ENCODE data around the gene TESK1.
A peak's percentile ranks its signal among the peaks of the same experiment; 100 is the strongest.

TESK1 gene

DNA sequence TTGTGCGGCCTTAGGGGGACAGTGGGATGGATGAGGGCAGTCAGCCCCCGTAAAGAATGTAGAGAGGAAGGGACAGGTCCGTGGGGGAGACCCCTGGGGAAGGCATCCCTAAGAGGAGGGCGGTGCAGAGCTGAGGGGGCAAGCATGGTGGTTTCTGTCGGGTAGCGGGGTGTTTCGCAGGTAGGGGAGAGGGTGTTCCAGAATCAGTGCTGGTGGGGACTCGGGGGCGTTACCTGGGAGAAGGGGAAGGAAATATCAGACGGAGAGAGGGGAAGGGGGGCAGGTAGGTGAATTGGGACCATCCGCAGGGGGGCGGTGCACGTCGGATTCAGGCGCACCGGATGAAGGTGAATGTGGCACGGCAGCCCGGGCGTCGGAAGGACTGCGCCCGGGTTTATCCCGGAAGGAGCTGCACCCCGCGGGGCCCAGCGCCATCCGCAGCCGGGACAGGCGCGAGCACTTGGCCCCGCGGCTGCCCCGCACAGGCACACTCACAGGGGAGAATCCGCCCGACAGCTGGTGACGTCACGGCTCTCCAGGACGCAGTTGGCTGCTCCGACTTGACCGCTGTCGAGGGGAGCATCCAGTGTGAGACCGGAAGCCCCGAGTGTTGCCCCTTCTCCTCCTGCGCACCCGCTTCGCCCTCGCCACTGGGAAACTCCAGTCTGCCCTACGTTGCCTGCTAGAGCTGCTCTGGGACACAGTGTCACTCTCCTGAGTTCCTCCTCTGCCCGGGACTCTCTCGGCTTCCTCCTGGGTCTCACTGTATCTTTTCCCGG, 11.8 kb downstream of the TESK1 start:
- DNase-seq (ENCODE audit: extremely low read depth, insufficient read length) = peak; percentile 82
- TF ChIP-seq, protein P1, sequence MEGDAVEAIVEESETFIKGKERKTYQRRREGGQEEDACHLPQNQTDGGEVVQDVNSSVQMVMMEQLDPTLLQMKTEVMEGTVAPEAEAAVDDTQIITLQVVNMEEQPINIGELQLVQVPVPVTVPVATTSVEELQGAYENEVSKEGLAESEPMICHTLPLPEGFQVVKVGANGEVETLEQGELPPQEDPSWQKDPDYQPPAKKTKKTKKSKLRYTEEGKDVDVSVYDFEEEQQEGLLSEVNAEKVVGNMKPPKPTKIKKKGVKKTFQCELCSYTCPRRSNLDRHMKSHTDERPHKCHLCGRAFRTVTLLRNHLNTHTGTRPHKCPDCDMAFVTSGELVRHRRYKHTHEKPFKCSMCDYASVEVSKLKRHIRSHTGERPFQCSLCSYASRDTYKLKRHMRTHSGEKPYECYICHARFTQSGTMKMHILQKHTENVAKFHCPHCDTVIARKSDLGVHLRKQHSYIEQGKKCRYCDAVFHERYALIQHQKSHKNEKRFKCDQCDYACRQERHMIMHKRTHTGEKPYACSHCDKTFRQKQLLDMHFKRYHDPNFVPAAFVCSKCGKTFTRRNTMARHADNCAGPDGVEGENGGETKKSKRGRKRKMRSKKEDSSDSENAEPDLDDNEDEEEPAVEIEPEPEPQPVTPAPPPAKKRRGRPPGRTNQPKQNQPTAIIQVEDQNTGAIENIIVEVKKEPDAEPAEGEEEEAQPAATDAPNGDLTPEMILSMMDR (IDR thresholded peaks at IDR 0.05; ENCODE audit: insufficient read depth, low read length, poor library complexity, severe bottlenecking) = peak; percentile 43
- no peaks in the 10 kb centered on the region for H3K27me3 ChIP-seq (replicated peaks; ENCODE audit: control insufficient read depth, insufficient read depth, low read length)
- peak overlapping the region; percentile 43 for H3K4me3 ChIP-seq (replicated peaks; ENCODE audit: low read depth, low read length)
- H3K36me3 ChIP-seq (ENCODE audit: control insufficient read depth, insufficient read depth, low read length) = no peaks in the 10 kb centered on the region

DNA sequence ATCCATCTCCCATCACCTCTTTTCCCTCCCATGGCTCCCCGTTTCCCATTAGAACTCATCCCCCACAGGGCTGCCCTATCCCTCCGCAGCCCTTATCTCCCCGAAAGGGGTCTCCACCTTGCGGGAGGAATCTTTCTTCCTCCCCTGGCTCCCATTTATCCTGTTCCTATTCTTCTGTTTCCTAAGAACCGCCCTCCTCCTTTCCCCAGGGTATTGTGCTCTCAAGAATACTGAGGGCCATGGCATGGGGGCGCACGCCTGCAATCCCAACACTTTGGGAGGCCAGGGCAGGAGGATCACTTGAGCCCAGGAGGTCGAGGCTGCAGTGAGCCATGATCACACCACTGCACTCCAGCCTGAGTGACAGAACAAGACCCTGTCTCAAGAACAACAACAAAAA, 12.5 kb downstream of the TESK1 start:
- TF ChIP-seq, protein P1 (IDR thresholded peaks at IDR 0.05; ENCODE audit: insufficient read depth, low read length, poor library complexity, severe bottlenecking) = no peak
- no peaks in the 10 kb centered on the region for H3K27me3 ChIP-seq (replicated peaks; ENCODE audit: control insufficient read depth, insufficient read depth, low read length)
- no peak for DNase-seq (ENCODE audit: extremely low read depth, insufficient read length)
- H3K36me3 ChIP-seq (ENCODE audit: control insufficient read depth, insufficient read depth, low read length) = no peaks in the 10 kb centered on the region
- peak overlapping the region; percentile 43 for H3K4me3 ChIP-seq (replicated peaks; ENCODE audit: low read depth, low read length)

DNA sequence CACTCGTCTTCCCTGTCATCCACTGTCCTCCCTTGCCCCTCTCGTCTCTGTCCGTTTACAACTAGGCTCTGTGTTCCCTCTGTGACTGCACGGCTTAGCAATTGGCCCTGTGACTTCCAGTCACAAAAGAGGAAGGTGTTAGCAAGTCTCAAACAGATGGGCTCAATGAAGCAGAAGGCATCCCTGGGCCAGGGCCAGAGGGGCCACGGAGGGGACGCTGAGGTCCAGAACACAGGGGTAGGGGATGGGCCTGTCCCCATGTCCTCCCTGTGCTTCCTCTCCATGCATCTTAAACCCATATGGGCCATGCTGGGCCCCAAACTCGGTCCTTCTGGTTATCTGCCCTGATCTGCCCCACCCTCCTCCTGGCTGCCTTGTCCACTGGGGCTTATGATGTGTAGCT, 13.3 kb downstream of the TESK1 start, which contains the start of gene CD72:
TSS of gene CD72 (minus strand) at position 89 of the 403 bp plus-strand sequence. CDS start 110 bp downstream, outside the sequence.
- Histone ChIP-seq H3K36me3 (ENCODE audit: control insufficient read depth, insufficient read depth, low read length) (no peaks in the 10 kb centered on the region), H3K27me3 (replicated peaks; ENCODE audit: control insufficient read depth, insufficient read depth, low read length) (no peaks in the 10 kb centered on the region), H3K4me3 (replicated peaks; ENCODE audit: low read depth, low read length) (peak within 1 kb of the TSS; percentile 43)
- TF ChIP-seq, protein P1 (IDR thresholded peaks at IDR 0.05; ENCODE audit: insufficient read depth, low read length, poor library complexity, severe bottlenecking) = no peak
- DNase-seq (ENCODE audit: extremely low read depth, insufficient read length) = peak; percentile 65

DNA sequence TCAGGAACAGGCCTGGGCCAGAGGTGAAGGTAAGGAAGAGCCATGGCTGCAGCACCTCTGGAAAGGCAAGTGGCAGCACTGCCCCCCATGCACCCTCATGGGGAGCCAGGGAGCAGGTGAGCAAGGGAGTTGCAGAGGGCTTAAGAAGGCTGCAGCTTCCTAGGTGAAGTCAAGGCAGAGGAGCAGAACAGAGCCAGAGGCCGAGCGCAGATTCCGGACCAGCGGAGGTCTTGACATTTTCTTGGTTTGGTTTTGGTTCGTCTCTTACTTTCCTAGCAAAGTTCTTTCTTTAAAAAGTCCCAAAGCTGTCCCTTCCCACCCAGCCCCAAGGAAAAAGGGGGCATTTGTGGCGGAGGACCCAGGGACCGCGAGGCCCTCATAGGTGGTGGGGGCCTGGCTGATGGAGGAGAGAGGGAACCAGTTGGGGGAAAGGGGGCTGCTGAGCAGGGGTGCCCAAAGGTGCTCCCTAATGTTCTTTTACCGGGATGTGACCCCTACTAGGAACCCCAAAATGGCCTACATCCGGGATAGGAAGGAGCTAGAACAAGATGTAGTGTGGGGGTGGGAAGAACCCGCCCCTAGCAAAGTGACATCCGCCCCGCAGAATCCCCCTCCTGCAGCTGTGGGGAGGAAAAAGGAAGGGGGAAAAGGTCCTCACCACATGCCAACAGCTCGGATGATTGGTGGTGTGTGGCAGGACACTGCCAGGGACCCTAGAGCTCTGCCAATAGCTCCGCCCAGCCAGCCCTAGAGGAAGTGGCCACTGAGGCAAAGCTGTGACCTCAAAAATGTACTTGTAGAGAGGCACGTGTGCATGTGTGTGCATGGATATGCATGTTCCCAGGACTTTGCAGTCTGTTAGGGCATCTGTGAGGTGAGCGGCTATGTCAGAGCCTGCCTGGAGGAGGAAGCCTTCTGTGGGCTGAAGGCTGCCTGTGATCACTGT, 14.1 kb downstream of the TESK1 start:
- TF ChIP-seq, protein P1 (IDR thresholded peaks at IDR 0.05; ENCODE audit: insufficient read depth, low read length, poor library complexity, severe bottlenecking) = no peak
- DNase-seq (ENCODE audit: extremely low read depth, insufficient read length) = peak; percentile 74
- Histone ChIP-seq H3K27me3 (replicated peaks; ENCODE audit: control insufficient read depth, insufficient read depth, low read length) (no peaks in the 10 kb centered on the region), H3K4me3 (replicated peaks; ENCODE audit: low read depth, low read length) (no peak overlapping the region), H3K36me3 (ENCODE audit: control insufficient read depth, insufficient read depth, low read length) (no peaks in the 10 kb centered on the region)

DNA sequence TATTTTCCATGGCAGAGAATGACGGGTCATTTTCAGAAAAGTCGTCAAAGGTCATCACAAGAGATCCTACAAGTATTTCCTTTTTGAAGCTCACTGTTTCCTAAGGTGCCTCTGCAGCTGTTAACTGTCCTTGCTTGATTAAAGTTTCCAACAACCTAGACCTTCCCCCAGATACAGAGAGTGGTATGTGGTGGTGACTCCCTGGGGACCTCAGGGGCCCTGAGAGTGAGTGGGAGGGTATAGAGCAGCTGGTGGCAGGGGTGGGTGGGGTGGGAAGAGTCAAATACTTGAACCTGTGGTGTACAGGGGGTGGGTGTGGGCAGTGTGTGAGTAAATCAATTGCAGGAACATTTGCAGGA, 14.7 kb downstream of the TESK1 start:
- Histone ChIP-seq H3K27me3 (replicated peaks; ENCODE audit: control insufficient read depth, insufficient read depth, low read length) (no peaks in the 10 kb centered on the region), H3K4me3 (replicated peaks; ENCODE audit: low read depth, low read length) (no peak overlapping the region), H3K36me3 (ENCODE audit: control insufficient read depth, insufficient read depth, low read length) (no peaks in the 10 kb centered on the region)
- TF ChIP-seq, protein P1 (IDR thresholded peaks at IDR 0.05; ENCODE audit: insufficient read depth, low read length, poor library complexity, severe bottlenecking) = no peak
- peak; percentile 66 for DNase-seq (ENCODE audit: extremely low read depth, insufficient read length)
